Chondrocyte (in vitro differentiated cells): ENCODE measurements around the gene FAM120A. TPM values are rescaled to one million over a fixed set of nuclear protein-coding genes. Genes with fewer than 3 reads are reported as not detected.

ENCODE experiments used
- DNase-seq: peaks from one replicate; pipeline ENCODE4 v3.0.0; 2021; ENCODE audit warnings: mixed read lengths, low spot score
- H3K27ac Mint-ChIP-seq: one replicate; pipeline ENCODE4 v1.8.0; 2021; ENCODE audit warnings: mild to moderate bottlenecking, moderate library complexity, mixed read lengths; ENCODE audit not compliant: unreplicated experiment
- H3K27me3 Mint-ChIP-seq: 2 replicates; pipeline ENCODE4 v1.8.0; 2021; ENCODE audit warnings: low read depth, mixed read lengths
- H3K36me3 Mint-ChIP-seq: 2 replicates; pipeline ENCODE4 v1.8.0; 2021; ENCODE audit warnings: low read depth, mixed read lengths
- H3K4me1 Mint-ChIP-seq: 2 replicates; pipeline ENCODE4 v1.8.0; 2021; ENCODE audit warnings: low read depth, mild to moderate bottlenecking, mixed read lengths
- H3K4me3 Mint-ChIP-seq: one replicate; pipeline ENCODE4 v1.8.0; 2021; ENCODE audit warnings: mild to moderate bottlenecking, moderate library complexity, mixed read lengths; ENCODE audit not compliant: unreplicated experiment
- H3K9me3 Mint-ChIP-seq: 2 replicates; pipeline ENCODE4 v1.8.0; 2021; ENCODE audit warnings: low read depth, mixed read lengths
- total RNA-seq: library from RNA; stranded (reverse); gene quantifications from 3 replicates; pipeline ENCODE4 v1.2.1, GENCODE V29; 2021
- TF ChIP-seq, protein P1 (sequence below): fragments of 200-600 bp; sonication (generic); IDR thresholded peaks from 2 replicates; pipeline ENCODE4 v1.5.0; 2021; ENCODE audit warnings: antibody characterized with exemption, mild to moderate bottlenecking, moderate library complexity

FAM120A gene
- total RNA-seq, 1 donor from 2014 or later: 89.9 TPM

- no peak overlapping the region for H3K4me3 Mint-ChIP-seq
- H3K27me3 Mint-ChIP-seq: no peaks in the 10 kb centered on the region
- DNase-seq: no peak
- TF ChIP-seq, protein P1, sequence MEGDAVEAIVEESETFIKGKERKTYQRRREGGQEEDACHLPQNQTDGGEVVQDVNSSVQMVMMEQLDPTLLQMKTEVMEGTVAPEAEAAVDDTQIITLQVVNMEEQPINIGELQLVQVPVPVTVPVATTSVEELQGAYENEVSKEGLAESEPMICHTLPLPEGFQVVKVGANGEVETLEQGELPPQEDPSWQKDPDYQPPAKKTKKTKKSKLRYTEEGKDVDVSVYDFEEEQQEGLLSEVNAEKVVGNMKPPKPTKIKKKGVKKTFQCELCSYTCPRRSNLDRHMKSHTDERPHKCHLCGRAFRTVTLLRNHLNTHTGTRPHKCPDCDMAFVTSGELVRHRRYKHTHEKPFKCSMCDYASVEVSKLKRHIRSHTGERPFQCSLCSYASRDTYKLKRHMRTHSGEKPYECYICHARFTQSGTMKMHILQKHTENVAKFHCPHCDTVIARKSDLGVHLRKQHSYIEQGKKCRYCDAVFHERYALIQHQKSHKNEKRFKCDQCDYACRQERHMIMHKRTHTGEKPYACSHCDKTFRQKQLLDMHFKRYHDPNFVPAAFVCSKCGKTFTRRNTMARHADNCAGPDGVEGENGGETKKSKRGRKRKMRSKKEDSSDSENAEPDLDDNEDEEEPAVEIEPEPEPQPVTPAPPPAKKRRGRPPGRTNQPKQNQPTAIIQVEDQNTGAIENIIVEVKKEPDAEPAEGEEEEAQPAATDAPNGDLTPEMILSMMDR: no peak
- peaks cover 2% of the 10 kb centered on the region for H3K36me3 Mint-ChIP-seq
- no peaks in the 10 kb centered on the region for H3K9me3 Mint-ChIP-seq
- H3K27ac Mint-ChIP-seq: peak overlapping the region; percentile 17
- H3K4me1 Mint-ChIP-seq: peaks cover 59% of the 10 kb centered on the region
These were observed 18.9 kb downstream of the FAM120A start for GRCh38 chr9:93470391-93470790.

GRCh38 chr9:93471124-93471523 lies 19.6 kb downstream of the FAM120A start:
- Mint-ChIP-seq H3K4me3 (no peak overlapping the region), H3K36me3 (peaks cover 2% of the 10 kb centered on the region), H3K27me3 (no peaks in the 10 kb centered on the region), H3K9me3 (no peaks in the 10 kb centered on the region), H3K4me1 (peaks cover 61% of the 10 kb centered on the region), H3K27ac (no peak overlapping the region)
- TF ChIP-seq, protein P1: no peak
- DNase-seq: no peak

- Mint-ChIP-seq H3K27ac (no peak overlapping the region), H3K4me1 (peaks cover 56% of the 10 kb centered on the region), H3K9me3 (no peaks in the 10 kb centered on the region), H3K4me3 (no peak overlapping the region), H3K36me3 (peaks cover 2% of the 10 kb centered on the region), H3K27me3 (no peaks in the 10 kb centered on the region)
- TF ChIP-seq, protein P1: no peak
- no peak for DNase-seq
These were observed 21.9 kb downstream of the FAM120A start for GRCh38 chr9:93473411-93473810.

GRCh38 chr9:93475108-93475507 lies 23.6 kb downstream of the FAM120A start:
- H3K27me3 Mint-ChIP-seq: no peaks in the 10 kb centered on the region
- TF ChIP-seq, protein P1: no peak
- no peak overlapping the region for H3K4me3 Mint-ChIP-seq
- peaks cover 47% of the 10 kb centered on the region for H3K4me1 Mint-ChIP-seq
- DNase-seq: no peak
- no peaks in the 10 kb centered on the region for H3K9me3 Mint-ChIP-seq
- H3K27ac Mint-ChIP-seq: no peak overlapping the region
- peaks cover 2% of the 10 kb centered on the region for H3K36me3 Mint-ChIP-seq

- H3K36me3 Mint-ChIP-seq: peaks cover 4% of the 10 kb centered on the region
These were observed 24.4 kb downstream of the FAM120A start for GRCh38 chr9:93475856-93476255.

More at GRCh38 chr9:93475856-93476255, 24.4 kb downstream of the FAM120A start:
- TF ChIP-seq, protein P1: no peak
- peaks cover 44% of the 10 kb centered on the region for H3K4me1 Mint-ChIP-seq
- no peak for DNase-seq
- no peaks in the 10 kb centered on the region for H3K9me3 Mint-ChIP-seq
- no peaks in the 10 kb centered on the region for H3K27me3 Mint-ChIP-seq
- no peak overlapping the region for H3K4me3 Mint-ChIP-seq
- peak overlapping the region; percentile 70 for H3K27ac Mint-ChIP-seq
